Measurements from ENCODE around the gene EHD1. TPM values are rescaled to one million over a fixed set of nuclear protein-coding genes. Genes with fewer than 3 reads are reported as not detected.
"Not testable (repeated sequence)": the region's sequence is repeated elsewhere in the genome, so short reads cannot be mapped to it uniquely, and the experiment has no call there.

EHD1 gene
- total RNA-seq, 2 experiments from 2014 or later: 101 to 153 TPM

GRCh38 chr11:64848214-64848825 lies 30.1 kb downstream of the EHD1 start:
- no TSS peak for BruUV-seq (replicated peaks)
- intact Hi-C loops (cut with micrococcal nuclease; ENCODE audit: unreplicated experiment): loop anchor here (2.0 to 10.0 kb wide), 4 partner anchors 179 to 466 kb away; partner anchors contain the start of genes CAPN1, CDC42EP2, CDCA5 and SNX15
- peak overlapping the region; percentile 4 for H3K4me3 ChIP-seq (ENCODE audit: low read depth, low read length, poor library complexity, severe bottlenecking)
- no peaks in the 10 kb centered on the region for H3K79me2 ChIP-seq (ENCODE audit: insufficient read depth, low read depth, low read length)
- no peaks in the 10 kb centered on the region for H3K9me3 ChIP-seq (ENCODE audit: low read length)
- POLR2A ChIA-PET: interaction anchor here (0.5 to 7.7 kb wide), 18 partner anchors 16 to 556 kb away, joined by 3 to 178 read pairs (median 4); partner anchors contain the start of genes EHD1, MEN1 and RASGRP2
- no peaks in the 10 kb centered on the region for H4K20me1 ChIP-seq (ENCODE audit: insufficient read depth, low read length)
- no peaks in the 10 kb centered on the region for H3K9me2 ChIP-seq (ENCODE audit: insufficient read depth, low read length)
- no peak for DNase-seq (ENCODE audit: low spot score)
- peak overlapping the region; percentile 92 for H3K27ac ChIP-seq (ENCODE audit: low read depth, low read length, poor library complexity, severe bottlenecking)
- peaks cover 81% of the 10 kb centered on the region for H3K4me1 ChIP-seq (ENCODE audit: insufficient read depth, low read length, poor library complexity, severe bottlenecking)
- peaks cover 11% of the 10 kb centered on the region; the same call in 1 of the 2 replicates for H3K36me3 ChIP-seq (ENCODE audit: insufficient read depth, low read length)
- TF ChIP-seq EZH2phosphoT487 (IDR thresholded peaks at IDR 0.05; ENCODE audit: borderline replicate concordance, low read depth, low read length) (no peak), CTCF (conservative IDR thresholded peaks at IDR 0.05; ENCODE audit: low read length) (no peak)
- peak overlapping the region; percentile 55 for H3K4me2 ChIP-seq (ENCODE audit: low read length)
- CTCF ChIA-PET (ENCODE audit: unreplicated experiment): interaction anchor here (0.6 to 4.1 kb wide), 20 partner anchors 11 to 283 kb away, joined by 3 to 24 read pairs (median 5); partner anchors contain the start of genes MAP4K2 and PPP2R5B
- H2AFZ ChIP-seq (ENCODE audit: low read length): peak overlapping the region; percentile 13; the same call in 1 of the 2 replicates

- Histone ChIP-seq H3K4me2 (ENCODE audit: low read length) (peak overlapping the region; percentile 14; the same call in 1 of the 2 replicates), H2AFZ (ENCODE audit: low read length) (no peak overlapping the region), H3K27ac (ENCODE audit: low read depth, low read length, poor library complexity, severe bottlenecking) (peak overlapping the region; percentile 92), H3K9me3 (ENCODE audit: low read length) (no peaks in the 10 kb centered on the region), H4K20me1 (ENCODE audit: insufficient read depth, low read length) (no peaks in the 10 kb centered on the region), H3K36me3 (ENCODE audit: insufficient read depth, low read length) (no peaks in the 10 kb centered on the region), H3K4me3 (ENCODE audit: low read depth, low read length, poor library complexity, severe bottlenecking) (no peak overlapping the region), H3K4me1 (ENCODE audit: insufficient read depth, low read length, poor library complexity, severe bottlenecking) (peaks cover 73% of the 10 kb centered on the region), H3K9me2 (ENCODE audit: insufficient read depth, low read length) (no peaks in the 10 kb centered on the region), H3K79me2 (ENCODE audit: insufficient read depth, low read depth, low read length) (no peaks in the 10 kb centered on the region)
- TF ChIP-seq EZH2phosphoT487 (IDR thresholded peaks at IDR 0.05; ENCODE audit: borderline replicate concordance, low read depth, low read length): no peak
- peak; percentile 93 for TF ChIP-seq CTCF (conservative IDR thresholded peaks at IDR 0.05; ENCODE audit: low read length)
- intact Hi-C loops (cut with micrococcal nuclease; ENCODE audit: unreplicated experiment): loop anchor here (1.0 to 10.0 kb wide), 7 partner anchors 40 to 468 kb away; partner anchors contain the start of genes ARL2, CDC42EP2, CDCA5 and SNX15
- BruUV-seq (replicated peaks): no TSS peak
- DNase-seq (ENCODE audit: low spot score): peak; percentile 88
- CTCF ChIA-PET (ENCODE audit: unreplicated experiment): interaction anchor here (0.5 to 3.9 kb wide), 4 partner anchors 17 to 211 kb away, joined by 3 to 20 read pairs (median 12); partner anchors contain the start of gene NAALADL1
- POLR2A ChIA-PET: interaction anchor here (0.6 to 7.7 kb wide), 10 partner anchors 17 to 286 kb away, joined by 3 to 178 read pairs (median 6); partner anchors contain the start of genes EHD1 and MEN1
These were observed 31.3 kb downstream of the EHD1 start for GRCh38 chr11:64846998-64847666.

GRCh38 chr11:64845776-64846129 lies 32.7 kb downstream of the EHD1 start:
- H3K4me2 ChIP-seq (ENCODE audit: low read length); BruUV-seq (replicated peaks); CTCF ChIA-PET (ENCODE audit: unreplicated experiment); H3K36me3 ChIP-seq (ENCODE audit: insufficient read depth, low read length); H3K9me2 ChIP-seq (ENCODE audit: insufficient read depth, low read length); DNase-seq (ENCODE audit: low spot score); H3K9me3 ChIP-seq (ENCODE audit: low read length); H4K20me1 ChIP-seq (ENCODE audit: insufficient read depth, low read length); H2AFZ ChIP-seq (ENCODE audit: low read length); H3K79me2 ChIP-seq (ENCODE audit: insufficient read depth, low read depth, low read length); H3K4me3 ChIP-seq (ENCODE audit: low read depth, low read length, poor library complexity, severe bottlenecking): not testable (repeated sequence)
- intact Hi-C loops (cut with micrococcal nuclease; ENCODE audit: unreplicated experiment): loop anchor here (2.0 to 10.0 kb wide), 4 partner anchors 59 to 469 kb away; partner anchors contain the start of genes CDC42EP2, CDCA5, SNX15 and ZFPL1
- H3K4me1 ChIP-seq (ENCODE audit: insufficient read depth, low read length, poor library complexity, severe bottlenecking): peaks cover 59% of the 10 kb centered on the region
- POLR2A ChIA-PET: interaction anchor here (0.7 to 1.6 kb wide), 3 partner anchors 13 to 58 kb away, joined by 3 to 10 read pairs (median 4); no protein-coding TSS in a partner anchor
- H3K27ac ChIP-seq (ENCODE audit: low read depth, low read length, poor library complexity, severe bottlenecking): peak overlapping the region; percentile 38

Measured in OCI-LY7 (cell line).